ENCODE measurements around the gene FADS1.

The FADS1 gene

GRCh38 chr11:61816736-61817455 lies at the start of gene FADS1:
Gene FADS1 (minus strand): TSS chr11:61817003. CDS start chr11:61816929, 74 bp downstream.
- H3K4me1 ChIP-seq (ENCODE audit: control insufficient read depth in 1 of 2, insufficient read depth in 1 of 2, low read depth in 1 of 2, low read length in 1 of 2) = peaks cover 23 to 28% of the 10 kb centered on the region in 2 experiments

GRCh38 chr11:61866231-61866957 lies 49.6 kb upstream of the FADS1 start:
- Histone ChIP-seq H3K4me3 (ENCODE audit: low read depth in 1 of 2, low read length in 1 of 2) (no peak overlapping the region), H3K27ac (no peak overlapping the region), H3K9me3 (no peaks in the 10 kb centered on the region), H3K4me1 (ENCODE audit: control insufficient read depth in 1 of 2, insufficient read depth in 1 of 2, low read depth in 1 of 2, low read length in 1 of 2) (no peaks in the 10 kb centered on the region), H3K27me3 (peaks cover 20% of the 10 kb centered on the region), H3K36me3 (no peaks in the 10 kb centered on the region)
- no peak for TF ChIP-seq CTCF (IDR thresholded peaks at IDR 0.05)

More at GRCh38 chr11:61816736-61817455, at the start of gene FADS1:
- no peaks in the 10 kb centered on the region for H3K9me3 ChIP-seq
- H3K36me3 ChIP-seq = no peaks in the 10 kb centered on the region
- peaks cover 72% of the 10 kb centered on the region for H3K27me3 ChIP-seq
- peak; percentile 56 for TF ChIP-seq CTCF (IDR thresholded peaks at IDR 0.05)
- H3K4me3 ChIP-seq (ENCODE audit: low read depth in 1 of 2, low read length in 1 of 2) = peak within 1 kb of the TSS; percentile 75 to 80
- H3K27ac ChIP-seq = peak within 1 kb of the TSS; percentile 64

GRCh38 chr11:61864814-61865775 lies 48.3 kb upstream of the FADS1 start:
- TF ChIP-seq CTCF (IDR thresholded peaks at IDR 0.05) = no peak
- Histone ChIP-seq H3K9me3 (no peaks in the 10 kb centered on the region), H3K27me3 (peaks cover 7% of the 10 kb centered on the region), H3K36me3 (no peaks in the 10 kb centered on the region), H3K4me3 (ENCODE audit: low read depth in 1 of 2, low read length in 1 of 2) (no peak overlapping the region), H3K4me1 (ENCODE audit: control insufficient read depth in 1 of 2, insufficient read depth in 1 of 2, low read depth in 1 of 2, low read length in 1 of 2) (no peaks in the 10 kb centered on the region), H3K27ac (no peak overlapping the region)

- H3K9me3 ChIP-seq = no peaks in the 10 kb centered on the region
- no peak overlapping the region for H3K4me3 ChIP-seq (ENCODE audit: low read depth in 1 of 2, low read length in 1 of 2)
- no peaks in the 10 kb centered on the region for H3K27me3 ChIP-seq
- no peaks in the 10 kb centered on the region for H3K4me1 ChIP-seq (ENCODE audit: control insufficient read depth in 1 of 2, insufficient read depth in 1 of 2, low read depth in 1 of 2, low read length in 1 of 2)
- H3K27ac ChIP-seq = no peak overlapping the region
- no peak for TF ChIP-seq CTCF (IDR thresholded peaks at IDR 0.05)
- H3K36me3 ChIP-seq = no peaks in the 10 kb centered on the region
Measured at GRCh38 chr11:61863548-61864081, 46.8 kb upstream of the FADS1 start.
